GM12873 (cell line): Measurements from ENCODE around the gene IL20.

Experiments used
- TF ChIP-seq, protein P1 (sequence below): IDR thresholded peaks from 2 replicates; pipeline ENCODE4 v1.5.1; 2012; ENCODE audit warnings: low read depth, mild to moderate bottlenecking, moderate library complexity, low read length, control low read depth; ENCODE audit not compliant: insufficient read depth; ENCODE audit errors: missing control alignments

The IL20 gene, protein sequence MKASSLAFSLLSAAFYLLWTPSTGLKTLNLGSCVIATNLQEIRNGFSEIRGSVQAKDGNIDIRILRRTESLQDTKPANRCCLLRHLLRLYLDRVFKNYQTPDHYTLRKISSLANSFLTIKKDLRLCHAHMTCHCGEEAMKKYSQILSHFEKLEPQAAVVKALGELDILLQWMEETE

DNA sequence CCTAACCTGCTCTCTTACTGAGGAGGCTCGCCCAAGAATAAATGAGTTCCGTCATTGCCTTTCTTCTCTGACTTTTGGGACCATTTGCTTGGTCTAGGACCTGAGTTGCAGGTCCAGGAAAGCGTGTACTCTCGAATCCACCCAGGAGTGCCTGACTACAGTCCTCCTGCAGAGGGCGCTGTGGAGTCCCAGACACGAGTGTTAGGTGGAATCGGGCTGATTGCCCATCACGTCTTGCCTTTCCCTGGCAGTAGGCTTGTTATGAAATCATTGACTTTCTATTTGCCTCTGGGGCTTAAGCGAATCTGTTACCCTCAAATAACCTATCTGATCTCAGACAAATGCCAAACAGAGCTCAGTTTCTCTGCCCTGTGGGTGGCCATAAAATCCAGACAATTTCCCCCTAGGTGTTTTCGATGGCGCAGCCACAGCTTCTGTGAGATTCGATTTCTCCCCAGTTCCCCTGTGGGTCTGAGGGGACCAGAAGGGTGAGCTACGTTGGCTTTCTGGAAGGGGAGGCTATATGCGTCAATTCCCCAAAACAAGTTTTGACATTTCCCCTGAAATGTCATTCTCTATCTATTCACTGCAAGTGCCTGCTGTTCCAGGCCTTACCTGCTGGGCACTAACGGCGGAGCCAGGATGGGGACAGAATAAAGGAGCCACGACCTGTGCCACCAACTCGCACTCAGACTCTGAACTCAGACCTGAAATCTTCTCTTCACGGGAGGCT lies at the start of gene IL20:
TSS of gene IL20 (plus strand) at position 685 of the 733 bp plus-strand sequence. CDS start 230 bp downstream, outside the sequence.
- TF ChIP-seq, protein P1, sequence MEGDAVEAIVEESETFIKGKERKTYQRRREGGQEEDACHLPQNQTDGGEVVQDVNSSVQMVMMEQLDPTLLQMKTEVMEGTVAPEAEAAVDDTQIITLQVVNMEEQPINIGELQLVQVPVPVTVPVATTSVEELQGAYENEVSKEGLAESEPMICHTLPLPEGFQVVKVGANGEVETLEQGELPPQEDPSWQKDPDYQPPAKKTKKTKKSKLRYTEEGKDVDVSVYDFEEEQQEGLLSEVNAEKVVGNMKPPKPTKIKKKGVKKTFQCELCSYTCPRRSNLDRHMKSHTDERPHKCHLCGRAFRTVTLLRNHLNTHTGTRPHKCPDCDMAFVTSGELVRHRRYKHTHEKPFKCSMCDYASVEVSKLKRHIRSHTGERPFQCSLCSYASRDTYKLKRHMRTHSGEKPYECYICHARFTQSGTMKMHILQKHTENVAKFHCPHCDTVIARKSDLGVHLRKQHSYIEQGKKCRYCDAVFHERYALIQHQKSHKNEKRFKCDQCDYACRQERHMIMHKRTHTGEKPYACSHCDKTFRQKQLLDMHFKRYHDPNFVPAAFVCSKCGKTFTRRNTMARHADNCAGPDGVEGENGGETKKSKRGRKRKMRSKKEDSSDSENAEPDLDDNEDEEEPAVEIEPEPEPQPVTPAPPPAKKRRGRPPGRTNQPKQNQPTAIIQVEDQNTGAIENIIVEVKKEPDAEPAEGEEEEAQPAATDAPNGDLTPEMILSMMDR: peak; percentile 98

DNA sequence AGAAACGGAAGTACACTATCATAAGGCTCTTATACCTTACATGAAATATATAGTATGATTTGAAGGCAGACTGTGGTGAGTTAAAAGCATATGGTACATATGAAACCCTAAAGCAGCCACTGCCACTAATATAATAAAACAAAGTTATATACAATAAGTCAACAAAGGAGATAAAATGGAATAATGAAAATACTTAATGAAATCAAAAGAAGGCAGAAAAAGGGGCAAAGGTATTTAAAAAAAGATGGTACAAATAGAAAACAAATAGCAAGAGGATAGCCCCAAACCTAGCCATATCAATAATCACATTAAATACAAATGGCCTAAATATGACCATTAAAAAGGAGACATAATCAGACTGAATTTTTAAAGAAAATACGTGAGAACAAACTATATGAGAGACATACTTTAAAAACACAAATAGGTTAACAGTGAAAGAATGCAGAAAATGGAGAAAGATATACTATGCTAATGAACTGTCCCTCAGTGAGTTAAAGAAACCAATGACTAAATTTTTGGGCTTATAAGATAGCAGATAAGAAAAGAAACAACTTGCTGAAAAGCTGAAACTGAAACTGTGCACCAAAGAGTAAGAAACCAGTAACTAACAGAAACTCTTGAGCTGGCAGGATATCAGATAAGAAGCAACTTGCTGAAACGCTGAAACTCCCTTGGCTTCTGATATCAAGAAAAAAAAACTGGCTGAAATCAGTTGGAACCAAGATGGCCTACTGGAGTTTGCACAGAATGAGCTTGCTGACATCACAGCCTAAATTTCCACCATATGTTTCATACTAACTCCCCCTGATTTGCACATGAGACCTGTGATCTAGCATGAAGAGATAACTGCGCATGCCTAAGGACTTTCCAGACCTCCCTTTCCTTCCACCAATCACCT lies 48.8 kb upstream of the IL20 start:
- TF ChIP-seq, protein P1: no peak

DNA sequence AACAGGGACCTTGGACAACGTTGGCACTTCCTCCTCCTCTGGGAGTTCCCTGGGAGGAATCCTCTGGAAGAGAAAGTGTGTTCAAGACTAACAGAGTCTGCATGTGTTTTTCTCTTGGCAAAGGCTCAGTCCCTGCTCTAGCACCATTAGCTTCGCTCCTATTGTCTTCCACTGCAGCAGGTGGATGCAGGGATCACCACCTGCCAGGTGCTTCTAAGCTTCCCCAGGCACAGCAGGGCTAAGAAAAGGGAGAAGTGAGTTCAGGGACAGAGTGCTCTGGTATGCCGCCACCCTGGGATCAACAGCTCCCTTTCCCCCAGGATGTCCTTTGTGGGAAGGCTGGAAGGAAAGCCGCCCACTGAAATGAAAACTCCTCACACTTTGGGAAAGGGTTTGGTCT lies 43.9 kb upstream of the IL20 start:
- TF ChIP-seq, protein P1: no peak

DNA sequence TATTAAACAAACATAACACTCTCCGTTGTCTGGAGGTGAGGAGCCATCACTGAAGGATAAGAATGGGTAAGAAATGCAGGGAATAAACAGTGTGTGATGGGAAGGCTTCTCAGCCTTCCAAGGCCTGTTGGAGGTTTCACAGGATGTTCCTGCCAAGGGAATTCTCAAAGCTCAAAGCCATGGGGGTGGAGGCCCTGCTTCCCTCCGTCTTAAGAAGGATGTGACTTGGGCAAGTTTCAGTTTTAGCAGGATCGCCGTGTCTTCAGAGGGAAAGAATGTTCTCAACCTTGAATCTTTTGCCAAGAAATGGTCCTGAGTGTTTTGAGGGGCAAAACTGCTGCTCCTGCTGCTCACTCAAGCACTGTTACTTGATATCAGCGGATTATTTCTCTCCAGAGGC lies 41.7 kb upstream of the IL20 start:
- TF ChIP-seq, protein P1: no peak

DNA sequence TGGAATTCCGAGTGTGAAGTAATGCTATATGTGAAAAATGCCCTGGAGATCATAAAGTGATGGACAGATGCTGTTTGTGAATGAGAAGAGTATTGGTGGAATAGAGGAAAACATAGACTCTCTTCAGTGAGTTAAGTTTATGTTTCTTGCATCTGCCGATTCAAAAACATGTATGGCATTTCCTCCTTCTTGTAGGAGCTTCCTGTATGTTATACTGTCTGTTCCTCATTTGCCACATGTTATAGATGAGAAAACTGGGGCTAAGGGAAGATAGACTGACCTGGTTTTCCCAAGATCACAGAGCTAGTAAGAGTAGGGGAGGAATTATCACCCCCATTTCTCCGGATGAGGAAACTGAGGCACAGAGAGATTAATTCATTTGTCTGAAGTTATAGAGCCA lies 41.1 kb upstream of the IL20 start:
- TF ChIP-seq, protein P1: no peak

DNA sequence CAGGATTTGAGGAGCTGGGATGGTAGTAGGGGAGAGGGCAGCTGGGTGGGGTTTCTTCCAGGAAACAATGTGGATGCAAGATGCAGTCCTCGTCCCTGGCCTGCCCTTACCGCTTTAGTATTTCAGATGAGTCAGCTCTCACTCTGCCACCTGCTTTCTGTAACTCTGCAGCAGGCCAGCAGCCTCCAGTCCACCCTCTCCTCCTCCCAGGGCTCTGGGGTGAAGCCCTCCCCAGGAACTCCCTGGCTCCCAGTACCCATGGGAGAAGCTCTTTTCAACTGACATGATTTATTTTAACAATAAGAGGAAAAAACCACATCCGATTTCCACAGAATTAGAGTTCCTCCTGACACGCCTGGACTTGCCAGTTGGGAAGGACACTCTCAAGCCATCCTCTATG lies 39.0 kb upstream of the IL20 start:
- TF ChIP-seq, protein P1: no peak

DNA sequence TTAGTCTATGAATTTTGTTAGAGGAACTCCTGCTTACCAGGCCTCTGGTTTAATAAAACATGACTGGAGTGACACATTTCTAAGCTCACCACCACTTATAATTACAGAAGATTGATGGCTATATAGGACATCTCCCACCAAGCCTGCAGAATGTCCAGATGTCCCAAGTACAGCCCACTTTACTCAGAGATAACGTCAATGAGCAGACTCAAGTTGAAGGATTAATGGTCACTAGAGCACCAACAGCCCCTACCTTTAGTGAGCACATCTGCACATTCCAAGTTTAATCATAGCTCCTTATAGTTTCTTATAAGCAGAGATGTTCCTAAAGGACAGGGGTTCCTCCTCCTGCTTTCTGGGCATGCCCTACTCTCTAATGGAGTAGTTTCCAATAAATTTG lies 37.4 kb upstream of the IL20 start:
- TF ChIP-seq, protein P1: no peak
